Central memory CD8-positive, alpha-beta T cell (primary cell): ENCODE measurements around the gene PHC2.

Experiments used
- ATAC-seq: fragments of 150-1000 bp; cut with Tn5 transposase; replicated peaks from 2 replicates; pipeline ENCODE4 v1.10.0; 2022; ENCODE audit warnings: mild to moderate bottlenecking, moderate FRiP score, moderate number of reproducible peaks; ENCODE audit not compliant: poor library complexity, severe bottlenecking; ENCODE audit errors: extremely low read depth
- DNase-seq, 2 donors: peaks; one replicate each; pipeline ENCODE4 v3.0.0; 2021; ENCODE audit warnings: low spot score in 2 of 2
- H3K27ac Mint-ChIP-seq: one replicate; pipeline ENCODE4 v1.8.0; 2022; ENCODE audit warnings: low read depth, mild to moderate bottlenecking, moderate library complexity, mixed read lengths
- H3K27me3 Mint-ChIP-seq: one replicate; pipeline ENCODE4 v1.8.0; 2022; ENCODE audit warnings: mixed read lengths
- H3K36me3 Mint-ChIP-seq: one replicate; pipeline ENCODE4 v1.8.0; 2022; ENCODE audit warnings: mild to moderate bottlenecking, moderate library complexity, mixed read lengths; ENCODE audit not compliant: insufficient read depth
- H3K4me1 Mint-ChIP-seq: one replicate; pipeline ENCODE4 v1.8.0; 2022; ENCODE audit warnings: mixed read lengths
- H3K4me3 Mint-ChIP-seq: one replicate; pipeline ENCODE4 v1.8.0; 2022; ENCODE audit warnings: mild to moderate bottlenecking, moderate library complexity, mixed read lengths
- H3K9me3 Mint-ChIP-seq: one replicate; pipeline ENCODE4 v1.8.0; 2022; ENCODE audit warnings: mixed read lengths

PHC2 gene

GRCh38 chr1:33443080-33443704, 12.3 kb upstream of the PHC2 start:
- Mint-ChIP-seq H3K27me3 (peaks cover 61% of the 10 kb centered on the region), H3K4me3 (no peak overlapping the region), H3K36me3 (peaks cover 1% of the 10 kb centered on the region), H3K4me1 (no peaks in the 10 kb centered on the region), H3K27ac (no peak overlapping the region), H3K9me3 (no peaks in the 10 kb centered on the region)
- DNase-seq (no peak), ATAC-seq (no peak)

DNA sequence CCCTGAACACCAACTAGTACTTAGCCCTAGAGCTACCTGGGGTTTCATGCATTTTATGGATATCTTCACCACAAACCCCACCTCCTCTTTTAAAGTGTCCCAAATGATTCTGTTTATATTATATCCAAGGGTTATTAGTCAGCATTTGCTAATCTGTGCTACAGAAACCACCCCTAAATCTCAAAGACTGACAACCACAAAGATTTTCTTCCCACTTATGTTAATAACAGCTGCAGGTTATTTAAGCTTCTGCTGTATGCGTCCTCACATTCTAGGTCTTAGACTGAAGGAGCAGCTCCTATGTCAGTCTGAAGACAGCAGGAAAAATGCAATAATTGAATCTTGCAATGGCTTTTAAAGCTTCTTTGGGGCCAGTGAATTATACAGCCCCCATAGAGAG, 11.2 kb upstream of the PHC2 start:
- H3K27ac Mint-ChIP-seq = no peak overlapping the region
- no peak for ATAC-seq
- no peaks in the 10 kb centered on the region for H3K4me1 Mint-ChIP-seq
- DNase-seq = no peak
- H3K9me3 Mint-ChIP-seq = no peaks in the 10 kb centered on the region
- H3K27me3 Mint-ChIP-seq = peaks cover 52% of the 10 kb centered on the region
- H3K36me3 Mint-ChIP-seq = peaks cover 1% of the 10 kb centered on the region
- H3K4me3 Mint-ChIP-seq = no peak overlapping the region

GRCh38 chr1:33441088-33441745, 10.3 kb upstream of the PHC2 start:
- no peak overlapping the region for H3K27ac Mint-ChIP-seq
- ATAC-seq (no peak), DNase-seq (no peak)
- peaks cover 1% of the 10 kb centered on the region for H3K36me3 Mint-ChIP-seq
- H3K4me3 Mint-ChIP-seq = no peak overlapping the region
- peaks cover 44% of the 10 kb centered on the region for H3K27me3 Mint-ChIP-seq
- no peaks in the 10 kb centered on the region for H3K4me1 Mint-ChIP-seq
- no peaks in the 10 kb centered on the region for H3K9me3 Mint-ChIP-seq

- Mint-ChIP-seq H3K4me3 (no peak overlapping the region), H3K4me1 (no peaks in the 10 kb centered on the region), H3K36me3 (peaks cover 1% of the 10 kb centered on the region), H3K27ac (no peak overlapping the region), H3K27me3 (peaks cover 31% of the 10 kb centered on the region), H3K9me3 (no peaks in the 10 kb centered on the region)
- ATAC-seq (no peak), DNase-seq (no peak)
Measured at GRCh38 chr1:33439662-33440061, 8.8 kb upstream of the PHC2 start.

GRCh38 chr1:33438364-33439160, 7.7 kb upstream of the PHC2 start:
- DNase-seq (no peak), ATAC-seq (no peak)
- H3K4me1 Mint-ChIP-seq = no peaks in the 10 kb centered on the region
- no peak overlapping the region for H3K4me3 Mint-ChIP-seq
- H3K9me3 Mint-ChIP-seq = no peaks in the 10 kb centered on the region
- peaks cover 31% of the 10 kb centered on the region for H3K27me3 Mint-ChIP-seq
- H3K36me3 Mint-ChIP-seq = peaks cover 1% of the 10 kb centered on the region
- H3K27ac Mint-ChIP-seq = no peak overlapping the region

DNA sequence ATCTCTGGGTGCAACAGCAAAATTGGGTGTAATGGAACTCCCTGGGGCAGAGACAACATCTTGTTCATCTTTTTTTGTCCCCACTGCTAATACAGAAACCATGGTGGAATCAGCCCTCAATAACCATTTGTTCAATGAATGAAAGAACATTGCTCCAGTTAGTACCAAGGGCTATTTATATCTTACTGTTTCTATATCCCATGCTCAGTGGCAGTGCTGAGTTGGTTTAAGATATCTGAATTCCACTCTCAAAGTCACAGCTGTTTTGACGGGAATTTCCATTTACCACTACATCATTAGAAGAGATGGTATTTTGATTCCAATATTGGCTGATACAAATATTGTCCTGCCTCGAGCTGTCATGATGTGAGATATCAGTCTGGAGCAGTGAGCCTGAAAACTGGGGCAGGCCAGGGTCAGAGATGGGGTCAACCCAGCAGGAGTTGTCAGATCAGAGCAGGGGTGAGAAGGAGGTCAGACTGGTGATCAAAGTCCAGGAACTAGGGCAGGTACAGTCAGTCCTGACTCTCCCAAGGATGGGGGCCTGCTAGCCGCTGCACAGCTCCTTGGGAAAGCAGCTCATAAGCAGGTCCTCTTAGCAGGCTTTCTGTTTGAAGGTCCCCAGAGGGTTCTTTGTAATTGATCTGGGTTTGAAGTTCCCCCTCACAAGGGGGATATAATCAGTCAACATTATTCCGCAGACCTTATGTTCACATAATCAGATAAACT, 5.8 kb upstream of the PHC2 start:
- ATAC-seq = no peak
- H3K4me1 Mint-ChIP-seq = no peaks in the 10 kb centered on the region
- H3K36me3 Mint-ChIP-seq = no peaks in the 10 kb centered on the region
- H3K4me3 Mint-ChIP-seq = no peak overlapping the region
- H3K27ac Mint-ChIP-seq = no peak overlapping the region
- H3K27me3 Mint-ChIP-seq = peaks cover 26% of the 10 kb centered on the region
- no peaks in the 10 kb centered on the region for H3K9me3 Mint-ChIP-seq
- no peak for DNase-seq

- H3K9me3 Mint-ChIP-seq = no peaks in the 10 kb centered on the region
- peaks cover 12% of the 10 kb centered on the region for H3K27me3 Mint-ChIP-seq
- DNase-seq (no peak), ATAC-seq (no peak)
- no peaks in the 10 kb centered on the region for H3K4me1 Mint-ChIP-seq
- no peak overlapping the region for H3K4me3 Mint-ChIP-seq
- H3K27ac Mint-ChIP-seq = no peak overlapping the region
- H3K36me3 Mint-ChIP-seq = no peaks in the 10 kb centered on the region
Measured at GRCh38 chr1:33435096-33435820, 4.4 kb upstream of the PHC2 start.

DNA sequence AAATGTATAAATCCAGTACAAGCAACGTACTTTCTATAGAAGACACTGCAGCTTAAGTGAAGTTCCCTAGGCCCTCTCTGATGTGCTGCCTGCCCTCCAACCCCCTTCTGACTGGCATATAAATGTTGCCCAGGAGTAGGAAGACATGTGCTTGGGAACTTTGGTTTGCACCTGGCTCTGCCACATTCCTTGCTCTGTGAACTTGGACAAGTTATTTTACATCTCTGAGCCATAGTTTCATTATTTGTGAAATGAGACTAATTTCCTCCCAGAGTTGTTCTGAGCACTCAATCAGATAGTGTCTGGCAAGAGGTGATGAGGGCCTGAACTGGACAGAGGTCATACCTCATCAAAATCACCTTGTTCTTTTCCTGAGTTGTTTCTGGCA, 3.5 kb upstream of the PHC2 start:
- no peak overlapping the region for H3K27ac Mint-ChIP-seq
- H3K9me3 Mint-ChIP-seq = no peaks in the 10 kb centered on the region
- peaks cover 4% of the 10 kb centered on the region for H3K27me3 Mint-ChIP-seq
- ATAC-seq (no peak), DNase-seq (no peak)
- H3K36me3 Mint-ChIP-seq = no peaks in the 10 kb centered on the region
- H3K4me1 Mint-ChIP-seq = no peaks in the 10 kb centered on the region
- H3K4me3 Mint-ChIP-seq = no peak overlapping the region

GRCh38 chr1:33433509-33434362, 2.8 kb upstream of the PHC2 start:
- H3K27me3 Mint-ChIP-seq = no peaks in the 10 kb centered on the region
- ATAC-seq = no peak
- no peak overlapping the region for H3K27ac Mint-ChIP-seq
- H3K9me3 Mint-ChIP-seq = no peaks in the 10 kb centered on the region
- H3K4me1 Mint-ChIP-seq = no peaks in the 10 kb centered on the region
- H3K4me3 Mint-ChIP-seq = no peak overlapping the region
- DNase-seq = no peak
- H3K36me3 Mint-ChIP-seq = no peaks in the 10 kb centered on the region

DNA sequence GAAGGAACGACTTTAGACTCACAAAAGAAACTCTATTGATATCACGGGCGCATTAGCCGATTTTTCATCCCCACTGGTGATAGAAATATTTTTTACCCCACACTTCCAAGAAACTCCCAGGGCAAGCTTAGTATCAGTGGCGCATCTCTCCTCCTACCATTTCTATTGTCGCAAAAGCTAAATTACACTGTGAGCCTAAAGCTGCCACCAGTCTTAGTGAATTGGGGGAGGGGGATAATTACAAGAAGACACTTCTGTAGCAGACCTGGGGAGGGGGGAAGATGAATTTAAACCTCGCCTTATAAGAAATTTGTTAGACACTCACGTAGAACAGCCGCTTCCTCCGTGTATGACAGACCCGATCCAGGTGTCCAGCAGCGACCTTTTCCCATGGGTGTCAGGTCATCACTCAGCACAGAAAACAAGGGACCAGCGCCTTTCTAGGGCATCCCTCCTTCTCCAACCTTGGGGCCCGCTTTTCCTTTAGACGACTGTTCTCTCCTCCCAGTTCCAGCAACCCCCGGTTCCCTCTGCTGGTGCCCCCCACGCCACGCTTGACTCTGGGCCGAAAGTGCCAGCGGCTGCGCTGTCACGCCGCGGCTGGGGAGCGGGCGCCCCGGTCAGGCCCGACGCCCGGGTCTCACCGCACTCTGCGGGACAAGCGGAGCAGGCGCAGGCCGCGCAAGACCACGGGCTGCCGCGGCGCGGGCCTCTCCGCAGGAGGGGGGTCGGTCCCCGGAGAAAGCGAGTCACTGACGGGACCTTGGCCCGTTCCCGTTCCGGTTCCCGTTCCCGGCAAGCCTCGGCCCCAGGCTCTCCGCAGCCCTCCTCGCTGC, 821 bp downstream of the PHC2 start:
- H3K27ac Mint-ChIP-seq = no peak overlapping the region
- H3K4me3 Mint-ChIP-seq = no peak overlapping the region
- peak; percentile 4 for ATAC-seq

GRCh38 chr1:33429332-33429731, 1.6 kb downstream of the PHC2 start:
- peaks cover 18% of the 10 kb centered on the region for H3K27me3 Mint-ChIP-seq
- DNase-seq (no peak), ATAC-seq (no peak)
- no peaks in the 10 kb centered on the region for H3K9me3 Mint-ChIP-seq
- no peak overlapping the region for H3K4me3 Mint-ChIP-seq
- no peak overlapping the region for H3K27ac Mint-ChIP-seq
- no peaks in the 10 kb centered on the region for H3K4me1 Mint-ChIP-seq
- H3K36me3 Mint-ChIP-seq = no peaks in the 10 kb centered on the region

More for the DNA sequence above, 821 bp downstream of the PHC2 start:
- no peaks in the 10 kb centered on the region for H3K36me3 Mint-ChIP-seq
- H3K27me3 Mint-ChIP-seq = peaks cover 15% of the 10 kb centered on the region
- no peaks in the 10 kb centered on the region for H3K4me1 Mint-ChIP-seq
- no peaks in the 10 kb centered on the region for H3K9me3 Mint-ChIP-seq
- no peak for DNase-seq
